ENCODE results near the gene DIPK1C. TPM values are rescaled to one million over a fixed set of nuclear protein-coding genes. Genes with fewer than 3 reads are reported as not detected.

The DIPK1C gene
- total RNA-seq, 1 donor from 2014 or later: 13.7 TPM

GRCh38 chr18:74479486-74480148 lies 22.5 kb upstream of the DIPK1C start:
- Histone ChIP-seq H3K4me1 (no peaks in the 10 kb centered on the region), H4K20me1 (ENCODE audit: low read depth) (no peaks in the 10 kb centered on the region), H3K9ac (no peak overlapping the region), H2AFZ (replicated peaks) (no peak overlapping the region), H3K27me3 (no peaks in the 10 kb centered on the region), H3K27ac (no peak overlapping the region), H3K79me2 (ENCODE audit: low read depth) (no peaks in the 10 kb centered on the region), H3K9me3 (ENCODE audit: low read depth) (no peaks in the 10 kb centered on the region), H3F3A (ENCODE audit: low read depth) (no peaks in the 10 kb centered on the region), H3K36me3 (no peaks in the 10 kb centered on the region), H3K4me2 (no peak overlapping the region), H3K4me3 (no peak overlapping the region)
- TF ChIP-seq EZH2phosphoT487 (IDR thresholded peaks at IDR 0.05) (no peak), EZH2 (IDR thresholded peaks at IDR 0.05) (no peak)
- TF ChIP-seq, protein P1, sequence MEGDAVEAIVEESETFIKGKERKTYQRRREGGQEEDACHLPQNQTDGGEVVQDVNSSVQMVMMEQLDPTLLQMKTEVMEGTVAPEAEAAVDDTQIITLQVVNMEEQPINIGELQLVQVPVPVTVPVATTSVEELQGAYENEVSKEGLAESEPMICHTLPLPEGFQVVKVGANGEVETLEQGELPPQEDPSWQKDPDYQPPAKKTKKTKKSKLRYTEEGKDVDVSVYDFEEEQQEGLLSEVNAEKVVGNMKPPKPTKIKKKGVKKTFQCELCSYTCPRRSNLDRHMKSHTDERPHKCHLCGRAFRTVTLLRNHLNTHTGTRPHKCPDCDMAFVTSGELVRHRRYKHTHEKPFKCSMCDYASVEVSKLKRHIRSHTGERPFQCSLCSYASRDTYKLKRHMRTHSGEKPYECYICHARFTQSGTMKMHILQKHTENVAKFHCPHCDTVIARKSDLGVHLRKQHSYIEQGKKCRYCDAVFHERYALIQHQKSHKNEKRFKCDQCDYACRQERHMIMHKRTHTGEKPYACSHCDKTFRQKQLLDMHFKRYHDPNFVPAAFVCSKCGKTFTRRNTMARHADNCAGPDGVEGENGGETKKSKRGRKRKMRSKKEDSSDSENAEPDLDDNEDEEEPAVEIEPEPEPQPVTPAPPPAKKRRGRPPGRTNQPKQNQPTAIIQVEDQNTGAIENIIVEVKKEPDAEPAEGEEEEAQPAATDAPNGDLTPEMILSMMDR (IDR thresholded peaks at IDR 0.05): no peak
- H3K9me3 Mint-ChIP-seq: peaks cover 3% of the 10 kb centered on the region
- H3K36me3 Mint-ChIP-seq: no peaks in the 10 kb centered on the region
- no peak overlapping the region for H3K4me3 Mint-ChIP-seq
- no peak for DNase-seq (ENCODE audit: low spot score)
- no peak overlapping the region for H3K27ac Mint-ChIP-seq
- H3K27me3 Mint-ChIP-seq (ENCODE audit: insufficient read depth, low read depth): peaks cover 3% of the 10 kb centered on the region
- H3K4me1 Mint-ChIP-seq: no peaks in the 10 kb centered on the region

DNA sequence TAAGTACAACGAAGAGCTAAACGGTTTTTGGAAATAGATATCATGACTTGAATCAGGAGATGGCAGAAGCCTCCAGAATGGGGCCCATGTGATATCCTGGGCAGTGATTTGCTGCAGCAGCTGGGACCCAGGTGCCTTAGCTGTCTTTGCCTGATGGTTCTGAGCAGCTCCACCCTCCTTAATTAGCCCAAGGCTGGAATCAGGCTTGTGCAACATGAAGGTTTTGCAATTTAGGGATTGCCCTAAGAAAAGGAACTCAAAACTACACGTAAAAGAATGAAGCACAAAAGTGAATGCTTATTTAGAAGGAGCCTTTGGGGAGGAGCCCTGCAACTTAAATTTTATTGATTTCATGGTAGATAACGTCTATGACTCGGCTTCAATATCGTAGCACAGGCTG lies 21.8 kb upstream of the DIPK1C start:
- Histone ChIP-seq H3K27ac (no peak overlapping the region), H3F3A (ENCODE audit: low read depth) (no peaks in the 10 kb centered on the region), H3K4me2 (no peak overlapping the region), H2AFZ (replicated peaks) (no peak overlapping the region), H3K36me3 (no peaks in the 10 kb centered on the region), H3K79me2 (ENCODE audit: low read depth) (no peaks in the 10 kb centered on the region), H3K4me1 (no peaks in the 10 kb centered on the region), H4K20me1 (ENCODE audit: low read depth) (no peaks in the 10 kb centered on the region), H3K9me3 (ENCODE audit: low read depth) (no peaks in the 10 kb centered on the region), H3K9ac (no peak overlapping the region), H3K27me3 (no peaks in the 10 kb centered on the region), H3K4me3 (no peak overlapping the region)
- Mint-ChIP-seq H3K36me3 (no peaks in the 10 kb centered on the region), H3K27me3 (ENCODE audit: insufficient read depth, low read depth) (peaks cover 3% of the 10 kb centered on the region), H3K4me3 (no peak overlapping the region), H3K27ac (no peak overlapping the region), H3K9me3 (peaks cover 3% of the 10 kb centered on the region), H3K4me1 (no peaks in the 10 kb centered on the region)
- TF ChIP-seq, protein P1 (IDR thresholded peaks at IDR 0.05): no peak
- TF ChIP-seq EZH2phosphoT487 (IDR thresholded peaks at IDR 0.05) (no peak), EZH2 (IDR thresholded peaks at IDR 0.05) (no peak)
- no peak for DNase-seq (ENCODE audit: low spot score)

- H3F3A ChIP-seq (ENCODE audit: low read depth): no peaks in the 10 kb centered on the region
Observed at GRCh38 chr18:74478316-74478715, 21.2 kb upstream of the DIPK1C start.

More at GRCh38 chr18:74478316-74478715, 21.2 kb upstream of the DIPK1C start:
- peaks cover 3% of the 10 kb centered on the region for H3K27me3 Mint-ChIP-seq (ENCODE audit: insufficient read depth, low read depth)
- Histone ChIP-seq H3K27ac (no peak overlapping the region), H3K79me2 (ENCODE audit: low read depth) (no peaks in the 10 kb centered on the region), H4K20me1 (ENCODE audit: low read depth) (no peaks in the 10 kb centered on the region), H3K4me2 (no peak overlapping the region), H3K9ac (no peak overlapping the region), H3K36me3 (no peaks in the 10 kb centered on the region), H2AFZ (replicated peaks) (no peak overlapping the region), H3K27me3 (no peaks in the 10 kb centered on the region), H3K4me3 (no peak overlapping the region), H3K4me1 (no peaks in the 10 kb centered on the region), H3K9me3 (ENCODE audit: low read depth) (no peaks in the 10 kb centered on the region)
- no peak overlapping the region for H3K27ac Mint-ChIP-seq
- DNase-seq (ENCODE audit: low spot score): no peak
- no peaks in the 10 kb centered on the region for H3K36me3 Mint-ChIP-seq
- peaks cover 3% of the 10 kb centered on the region for H3K9me3 Mint-ChIP-seq
- TF ChIP-seq, protein P1 (IDR thresholded peaks at IDR 0.05): no peak
- TF ChIP-seq EZH2phosphoT487 (IDR thresholded peaks at IDR 0.05): no peak
- TF ChIP-seq EZH2 (IDR thresholded peaks at IDR 0.05): no peak
- H3K4me1 Mint-ChIP-seq: no peaks in the 10 kb centered on the region
- no peak overlapping the region for H3K4me3 Mint-ChIP-seq

Measured in neural progenitor cell (in vitro differentiated cells).